ENCODE measurements around the gene ZC3H18.

The ZC3H18 gene

DNA sequence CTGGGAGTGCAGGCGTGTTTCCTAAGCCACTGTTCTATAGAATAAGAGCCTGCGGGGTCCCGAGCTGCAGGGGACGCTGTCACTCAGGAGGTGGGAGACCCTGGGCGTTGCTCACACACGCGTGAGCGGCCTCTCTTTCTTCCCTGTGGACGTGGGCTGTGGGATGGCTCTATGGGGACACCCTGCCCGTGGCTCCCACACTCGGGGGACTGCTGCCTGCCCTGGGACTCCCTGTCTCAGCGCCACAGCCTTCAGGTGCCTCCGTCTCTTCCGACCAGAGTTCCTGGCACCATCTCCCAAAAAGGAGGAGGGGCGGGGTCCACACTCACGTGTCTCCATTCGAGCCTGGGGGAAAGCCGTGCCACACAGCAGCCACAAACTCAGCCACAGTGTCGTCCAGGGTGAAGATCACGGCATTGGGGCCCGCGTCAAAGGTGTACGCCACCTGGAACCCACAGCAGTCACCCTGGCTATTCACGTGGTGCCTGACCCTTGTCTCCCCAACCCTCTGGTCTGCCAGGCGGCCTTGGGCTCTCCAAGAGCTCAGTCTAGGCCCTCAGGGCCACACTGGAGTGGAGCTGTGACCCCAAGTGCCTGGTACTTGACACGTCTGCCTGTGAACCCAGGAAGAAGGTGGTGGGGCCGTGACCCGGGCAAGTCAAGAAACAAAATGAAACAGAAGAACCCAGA is 84.3 kb downstream of the ZC3H18 start:
- no peak for DNase-seq
- Histone ChIP-seq H3K9ac (ENCODE audit: low read length) (no peak overlapping the region), H3K4me2 (ENCODE audit: low read depth, low read length) (no peak overlapping the region), H3F3A (ENCODE audit: insufficient read depth, low read length) (no peaks in the 10 kb centered on the region), H3K4me1 (ENCODE audit: low read length) (peaks cover 7% of the 10 kb centered on the region; the same call in 1 of the 2 replicates), H2AFZ (ENCODE audit: low read length) (no peak overlapping the region), H3K36me3 (replicated peaks; ENCODE audit: insufficient read depth, low read length) (no peaks in the 10 kb centered on the region), H3K27ac (ENCODE audit: low read length) (no peak overlapping the region), H4K20me1 (ENCODE audit: insufficient read depth, low read length) (no peaks in the 10 kb centered on the region), H3K9me2 (replicated peaks; ENCODE audit: insufficient read depth, low read length) (no peaks in the 10 kb centered on the region), H3K4me3 (ENCODE audit: low read length) (no peak overlapping the region), H3K27me3 (replicated peaks; ENCODE audit: insufficient read depth, low read length) (no peaks in the 10 kb centered on the region), H3K9me3 (replicated peaks; ENCODE audit: insufficient read depth, low read length) (no peaks in the 10 kb centered on the region), H3K79me2 (ENCODE audit: low read length) (peaks cover 13% of the 10 kb centered on the region)
- TF ChIP-seq EZH2phosphoT487 (IDR thresholded peaks at IDR 0.05; ENCODE audit: low read length) (no peak), EZH2 (optimal IDR thresholded peaks at IDR 0.05; ENCODE audit: low read depth, low read length) (no peak)
- TF ChIP-seq, protein P1, sequence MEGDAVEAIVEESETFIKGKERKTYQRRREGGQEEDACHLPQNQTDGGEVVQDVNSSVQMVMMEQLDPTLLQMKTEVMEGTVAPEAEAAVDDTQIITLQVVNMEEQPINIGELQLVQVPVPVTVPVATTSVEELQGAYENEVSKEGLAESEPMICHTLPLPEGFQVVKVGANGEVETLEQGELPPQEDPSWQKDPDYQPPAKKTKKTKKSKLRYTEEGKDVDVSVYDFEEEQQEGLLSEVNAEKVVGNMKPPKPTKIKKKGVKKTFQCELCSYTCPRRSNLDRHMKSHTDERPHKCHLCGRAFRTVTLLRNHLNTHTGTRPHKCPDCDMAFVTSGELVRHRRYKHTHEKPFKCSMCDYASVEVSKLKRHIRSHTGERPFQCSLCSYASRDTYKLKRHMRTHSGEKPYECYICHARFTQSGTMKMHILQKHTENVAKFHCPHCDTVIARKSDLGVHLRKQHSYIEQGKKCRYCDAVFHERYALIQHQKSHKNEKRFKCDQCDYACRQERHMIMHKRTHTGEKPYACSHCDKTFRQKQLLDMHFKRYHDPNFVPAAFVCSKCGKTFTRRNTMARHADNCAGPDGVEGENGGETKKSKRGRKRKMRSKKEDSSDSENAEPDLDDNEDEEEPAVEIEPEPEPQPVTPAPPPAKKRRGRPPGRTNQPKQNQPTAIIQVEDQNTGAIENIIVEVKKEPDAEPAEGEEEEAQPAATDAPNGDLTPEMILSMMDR (IDR thresholded peaks at IDR 0.05; ENCODE audit: low read length) = no peak

DNA sequence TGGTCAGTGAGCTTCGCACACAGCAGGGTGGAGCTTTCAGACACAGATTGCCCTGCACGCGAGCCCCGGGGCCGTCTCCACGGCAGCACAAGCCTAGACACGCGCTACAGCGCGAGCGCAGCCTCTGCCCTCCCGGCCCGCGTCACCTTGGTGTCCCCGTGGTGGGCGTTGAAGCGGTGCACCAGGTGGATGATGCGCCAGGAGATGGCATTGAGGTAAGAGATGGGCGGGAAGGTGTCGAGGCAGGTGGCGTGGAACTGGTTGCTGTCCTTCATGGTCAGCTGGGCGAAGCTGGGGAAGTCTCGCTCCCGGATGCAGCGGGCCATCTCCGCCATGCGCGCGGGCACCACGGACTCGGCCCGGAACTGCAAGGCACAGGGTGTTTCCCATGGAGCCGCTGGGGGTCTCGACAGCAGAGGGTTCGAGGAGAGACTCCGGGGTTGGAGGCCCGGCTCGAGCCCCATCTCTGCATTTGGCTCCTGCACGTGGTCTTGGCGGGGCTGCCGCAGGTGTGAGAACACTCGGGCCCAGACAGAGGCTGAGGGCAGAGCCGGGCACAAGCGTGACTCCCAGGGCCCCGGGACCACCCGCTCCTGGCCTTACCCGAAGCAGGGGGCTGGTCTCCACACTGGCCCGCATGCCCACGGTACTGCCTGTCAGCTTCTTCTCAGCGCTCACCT is 85.0 kb downstream of the ZC3H18 start:
- no peak overlapping the region for H3K4me2 ChIP-seq (ENCODE audit: low read depth, low read length)
- no peaks in the 10 kb centered on the region for H3K36me3 ChIP-seq (replicated peaks; ENCODE audit: insufficient read depth, low read length)
- H3K9ac ChIP-seq (ENCODE audit: low read length) = no peak overlapping the region
- no peak for TF ChIP-seq EZH2 (optimal IDR thresholded peaks at IDR 0.05; ENCODE audit: low read depth, low read length)
- H3K9me2 ChIP-seq (replicated peaks; ENCODE audit: insufficient read depth, low read length) = no peaks in the 10 kb centered on the region
- peaks cover 7% of the 10 kb centered on the region; the same call in 1 of the 2 replicates for H3K4me1 ChIP-seq (ENCODE audit: low read length)
- no peak overlapping the region for H3K4me3 ChIP-seq (ENCODE audit: low read length)
- no peak for DNase-seq
- no peaks in the 10 kb centered on the region for H3K9me3 ChIP-seq (replicated peaks; ENCODE audit: insufficient read depth, low read length)
- no peaks in the 10 kb centered on the region for H4K20me1 ChIP-seq (ENCODE audit: insufficient read depth, low read length)
- H2AFZ ChIP-seq (ENCODE audit: low read length) = no peak overlapping the region
- H3F3A ChIP-seq (ENCODE audit: insufficient read depth, low read length) = no peaks in the 10 kb centered on the region
- no peaks in the 10 kb centered on the region for H3K27me3 ChIP-seq (replicated peaks; ENCODE audit: insufficient read depth, low read length)
- H3K79me2 ChIP-seq (ENCODE audit: low read length) = peaks cover 9% of the 10 kb centered on the region
- H3K27ac ChIP-seq (ENCODE audit: low read length) = no peak overlapping the region

DNA sequence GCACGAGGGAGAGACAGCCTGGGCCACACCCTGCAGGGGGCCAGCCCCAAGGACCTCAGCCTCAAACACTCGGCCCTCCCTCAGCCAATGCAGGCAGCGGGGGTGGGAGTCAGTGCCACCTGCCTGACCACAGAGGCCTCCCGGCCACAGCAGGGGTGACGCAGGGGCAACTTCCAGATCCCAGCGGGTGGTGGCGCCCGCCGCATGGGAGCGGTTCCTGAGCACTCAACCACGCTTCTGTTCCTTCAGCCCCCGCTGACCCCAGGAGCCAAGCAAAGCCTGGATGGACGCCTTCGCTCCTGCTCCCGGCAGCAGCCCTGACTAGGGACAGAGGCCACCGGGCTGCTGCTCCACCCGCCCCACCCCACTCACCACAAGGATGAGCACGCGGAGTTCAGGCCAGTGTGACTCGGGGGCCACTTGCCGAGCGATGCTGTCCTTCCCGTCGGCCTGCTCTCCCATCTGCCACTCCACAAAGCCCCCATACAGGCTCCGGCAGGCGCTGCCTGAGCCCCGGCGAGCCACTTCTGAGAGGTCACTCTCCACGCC is 85.6 kb downstream of the ZC3H18 start:
- Histone ChIP-seq H3K27ac (ENCODE audit: low read length) (no peak overlapping the region), H2AFZ (ENCODE audit: low read length) (no peak overlapping the region), H4K20me1 (ENCODE audit: insufficient read depth, low read length) (no peaks in the 10 kb centered on the region), H3K27me3 (replicated peaks; ENCODE audit: insufficient read depth, low read length) (no peaks in the 10 kb centered on the region), H3K36me3 (replicated peaks; ENCODE audit: insufficient read depth, low read length) (no peaks in the 10 kb centered on the region), H3K9me2 (replicated peaks; ENCODE audit: insufficient read depth, low read length) (no peaks in the 10 kb centered on the region), H3F3A (ENCODE audit: insufficient read depth, low read length) (no peaks in the 10 kb centered on the region), H3K4me1 (ENCODE audit: low read length) (peaks cover 7% of the 10 kb centered on the region; the same call in 1 of the 2 replicates), H3K9me3 (replicated peaks; ENCODE audit: insufficient read depth, low read length) (no peaks in the 10 kb centered on the region), H3K4me2 (ENCODE audit: low read depth, low read length) (no peak overlapping the region), H3K79me2 (ENCODE audit: low read length) (peaks cover 3% of the 10 kb centered on the region), H3K9ac (ENCODE audit: low read length) (no peak overlapping the region), H3K4me3 (ENCODE audit: low read length) (no peak overlapping the region)
- DNase-seq = no peak
- TF ChIP-seq, protein P1 (IDR thresholded peaks at IDR 0.05; ENCODE audit: low read length) = no peak
- TF ChIP-seq EZH2 (optimal IDR thresholded peaks at IDR 0.05; ENCODE audit: low read depth, low read length) (no peak), EZH2phosphoT487 (IDR thresholded peaks at IDR 0.05; ENCODE audit: low read length) (no peak)

All from MM.1S (cell line).